Fibroblast of the aortic adventitia (primary cell): ENCODE results near the gene LRGUK. TPM values are rescaled to one million over a fixed set of nuclear protein-coding genes. Genes with fewer than 3 reads are reported as not detected.
"Not testable (repeated sequence)": the region's sequence is repeated elsewhere in the genome, so short reads cannot be mapped to it uniquely, and the experiment has no call there.

Source experiments
- DNase-seq: peaks from one replicate; pipeline ENCODE4 v3.0.0-alpha.2; 2010; ENCODE audit warnings: low read depth
- H3K4me3 ChIP-seq: 2 replicates; pipeline ENCODE4 v1.5.1; 2011; ENCODE audit warnings: low read depth, mild to moderate bottlenecking, control low read depth, low read length, moderate library complexity
- total RNA-seq: library from RNA; depleted of rRNA; stranded (reverse); fragments of >200 nt; gene quantifications from 2 replicates; pipeline ENCODE4 v1.2.3, GENCODE V29; 2012; ENCODE audit warnings: low replicate concordance
- TF ChIP-seq, protein P1 (sequence below): IDR thresholded peaks from 2 replicates; pipeline ENCODE4 v1.5.1; 2011; ENCODE audit warnings: mild to moderate bottlenecking, low read length, control low read depth, inconsistent platforms; ENCODE audit not compliant: insufficient read depth

The LRGUK gene, protein sequence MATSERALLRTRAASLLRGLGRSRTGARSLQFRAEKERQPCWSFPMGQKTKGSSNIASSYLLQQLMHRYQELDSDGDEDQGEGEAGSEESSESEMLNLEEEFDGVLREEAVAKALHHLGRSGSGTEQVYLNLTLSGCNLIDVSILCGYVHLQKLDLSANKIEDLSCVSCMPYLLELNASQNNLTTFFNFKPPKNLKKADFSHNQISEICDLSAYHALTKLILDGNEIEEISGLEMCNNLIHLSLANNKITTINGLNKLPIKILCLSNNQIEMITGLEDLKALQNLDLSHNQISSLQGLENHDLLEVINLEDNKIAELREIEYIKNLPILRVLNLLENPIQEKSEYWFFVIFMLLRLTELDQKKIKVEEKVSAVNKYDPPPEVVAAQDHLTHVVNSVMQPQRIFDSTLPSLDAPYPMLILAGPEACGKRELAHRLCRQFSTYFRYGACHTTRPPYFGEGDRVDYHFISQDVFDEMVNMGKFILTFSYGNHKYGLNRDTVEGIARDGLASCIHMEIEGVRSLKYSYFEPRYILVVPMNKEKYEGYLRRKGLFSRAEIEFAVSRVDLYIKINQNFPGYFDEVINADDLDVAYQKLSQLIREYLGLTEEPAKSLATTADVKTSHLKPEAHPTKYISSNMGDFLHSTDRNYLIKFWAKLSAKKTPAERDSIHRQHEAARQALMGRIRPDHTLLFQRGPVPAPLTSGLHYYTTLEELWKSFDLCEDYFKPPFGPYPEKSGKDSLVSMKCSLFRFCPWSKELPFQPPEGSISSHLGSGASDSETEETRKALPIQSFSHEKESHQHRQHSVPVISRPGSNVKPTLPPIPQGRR
- 0.09 and 0.82 TPM in 2 replicates for total RNA-seq

DNA sequence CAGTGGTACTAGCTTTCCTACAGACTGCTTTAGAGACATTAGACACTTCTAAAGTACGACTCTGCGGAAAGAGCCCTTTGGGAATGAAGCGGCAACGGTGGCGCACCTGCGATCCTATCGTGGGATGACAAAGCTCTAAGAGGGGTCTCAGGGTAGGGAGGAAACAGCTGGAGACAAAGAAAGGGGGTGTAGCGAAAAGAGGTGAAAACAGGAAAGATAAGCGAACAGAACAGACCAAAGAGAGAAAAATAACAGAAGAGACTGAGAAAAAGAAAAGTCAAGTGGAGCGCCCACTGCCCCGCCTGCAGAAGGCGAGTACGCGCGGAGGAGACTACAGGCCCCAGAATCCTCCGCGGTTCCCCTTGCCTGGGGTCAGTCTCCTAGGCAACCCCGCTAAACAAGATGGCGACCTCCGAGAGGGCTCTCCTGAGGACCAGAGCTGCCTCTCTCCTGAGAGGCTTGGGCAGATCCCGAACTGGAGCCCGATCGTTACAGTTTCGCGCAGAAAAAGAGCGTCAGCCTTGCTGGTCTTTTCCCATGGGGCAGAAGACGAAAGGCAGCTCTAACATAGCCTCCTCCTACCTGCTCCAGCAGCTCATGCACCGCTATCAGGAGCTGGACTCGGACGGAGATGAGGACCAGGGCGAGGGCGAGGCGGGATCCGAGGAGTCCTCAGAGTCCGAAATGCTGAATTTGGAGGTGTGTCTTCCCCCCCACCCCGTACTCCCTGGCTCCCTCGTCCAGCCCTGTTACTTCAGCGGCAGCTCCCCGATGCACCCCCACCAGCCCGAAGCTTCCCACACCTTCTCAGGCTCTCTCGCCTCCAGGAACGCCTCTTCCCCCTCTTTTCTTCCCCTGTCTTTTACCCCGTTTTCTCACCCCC is at the start of gene LRGUK:
Gene LRGUK, plus strand, starts transcription at position 375 of the 883 bp plus-strand sequence. Its CDS starts 28 bp downstream, at position 403.
- TF ChIP-seq, protein P1, sequence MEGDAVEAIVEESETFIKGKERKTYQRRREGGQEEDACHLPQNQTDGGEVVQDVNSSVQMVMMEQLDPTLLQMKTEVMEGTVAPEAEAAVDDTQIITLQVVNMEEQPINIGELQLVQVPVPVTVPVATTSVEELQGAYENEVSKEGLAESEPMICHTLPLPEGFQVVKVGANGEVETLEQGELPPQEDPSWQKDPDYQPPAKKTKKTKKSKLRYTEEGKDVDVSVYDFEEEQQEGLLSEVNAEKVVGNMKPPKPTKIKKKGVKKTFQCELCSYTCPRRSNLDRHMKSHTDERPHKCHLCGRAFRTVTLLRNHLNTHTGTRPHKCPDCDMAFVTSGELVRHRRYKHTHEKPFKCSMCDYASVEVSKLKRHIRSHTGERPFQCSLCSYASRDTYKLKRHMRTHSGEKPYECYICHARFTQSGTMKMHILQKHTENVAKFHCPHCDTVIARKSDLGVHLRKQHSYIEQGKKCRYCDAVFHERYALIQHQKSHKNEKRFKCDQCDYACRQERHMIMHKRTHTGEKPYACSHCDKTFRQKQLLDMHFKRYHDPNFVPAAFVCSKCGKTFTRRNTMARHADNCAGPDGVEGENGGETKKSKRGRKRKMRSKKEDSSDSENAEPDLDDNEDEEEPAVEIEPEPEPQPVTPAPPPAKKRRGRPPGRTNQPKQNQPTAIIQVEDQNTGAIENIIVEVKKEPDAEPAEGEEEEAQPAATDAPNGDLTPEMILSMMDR, result no peak

DNA sequence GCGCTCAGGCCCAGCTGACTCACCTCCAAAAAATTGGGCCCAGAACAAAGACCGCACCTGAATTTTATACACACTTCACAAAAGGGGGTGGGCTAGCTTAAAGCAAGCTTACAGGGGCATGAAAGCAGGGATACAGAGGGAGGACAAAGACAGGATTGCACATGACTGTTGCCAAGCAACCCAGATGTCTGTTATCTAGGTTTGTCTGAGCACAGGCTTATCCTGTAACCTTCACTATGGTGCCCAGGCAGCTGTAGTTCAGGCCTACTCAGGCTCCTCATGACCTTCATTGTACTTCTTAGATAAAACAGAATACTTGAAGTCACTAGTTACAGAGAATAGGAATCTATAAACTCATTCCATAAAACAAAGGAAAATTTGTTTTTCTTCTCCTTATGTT is 49.6 kb upstream of the LRGUK start:
- H3K4me3 ChIP-seq, DNase-seq: not testable (repeated sequence)

More for the DNA sequence above, at the start of gene LRGUK:
- peak; percentile 75 for DNase-seq
- peak within 1 kb of the TSS; percentile 88 for H3K4me3 ChIP-seq

DNA sequence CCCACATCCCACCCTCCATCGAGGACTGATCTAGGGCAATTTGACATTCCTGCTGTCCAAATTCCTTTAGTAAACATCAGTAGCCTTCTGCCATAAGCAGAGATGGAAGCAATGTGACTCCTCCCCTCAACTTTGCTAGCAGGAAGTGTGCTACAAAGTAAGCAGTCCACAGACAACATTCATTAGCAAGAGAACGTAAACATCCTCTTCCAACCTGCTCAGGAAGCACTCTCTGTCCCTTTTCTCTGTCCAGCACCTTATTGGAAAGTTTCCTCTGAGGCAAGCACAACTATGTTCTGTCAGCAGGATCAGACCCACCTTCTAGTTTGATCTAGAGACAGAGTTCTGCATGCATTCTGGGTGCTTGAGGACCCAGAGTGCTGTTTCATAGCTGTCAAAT is 48.1 kb upstream of the LRGUK start:
- TF ChIP-seq, protein P1, result no peak
- no peak for DNase-seq
- H3K4me3 ChIP-seq, result no peak overlapping the region

DNA sequence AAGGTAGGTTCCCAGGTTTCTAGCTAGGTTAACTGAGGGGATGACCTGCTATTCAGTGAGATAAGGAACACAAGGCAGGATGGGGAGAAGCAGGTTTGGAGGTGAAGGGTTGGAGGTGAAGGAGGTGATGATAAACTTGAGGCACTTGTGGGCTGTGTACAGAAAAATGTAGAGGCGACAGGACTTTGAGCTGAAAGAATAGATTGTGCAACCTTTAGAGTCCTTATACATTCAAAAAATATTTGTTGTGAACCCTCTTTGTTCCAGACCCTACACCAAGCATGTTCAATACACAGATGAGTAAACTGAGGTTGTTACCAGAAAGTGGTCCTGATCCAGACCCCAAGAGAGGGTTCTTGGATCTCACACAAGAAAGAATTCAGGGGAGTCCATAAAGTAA is 45.4 kb upstream of the LRGUK start:
- DNase-seq, result no peak
- TF ChIP-seq, protein P1, result no peak
- H3K4me3 ChIP-seq, result no peak overlapping the region

DNA sequence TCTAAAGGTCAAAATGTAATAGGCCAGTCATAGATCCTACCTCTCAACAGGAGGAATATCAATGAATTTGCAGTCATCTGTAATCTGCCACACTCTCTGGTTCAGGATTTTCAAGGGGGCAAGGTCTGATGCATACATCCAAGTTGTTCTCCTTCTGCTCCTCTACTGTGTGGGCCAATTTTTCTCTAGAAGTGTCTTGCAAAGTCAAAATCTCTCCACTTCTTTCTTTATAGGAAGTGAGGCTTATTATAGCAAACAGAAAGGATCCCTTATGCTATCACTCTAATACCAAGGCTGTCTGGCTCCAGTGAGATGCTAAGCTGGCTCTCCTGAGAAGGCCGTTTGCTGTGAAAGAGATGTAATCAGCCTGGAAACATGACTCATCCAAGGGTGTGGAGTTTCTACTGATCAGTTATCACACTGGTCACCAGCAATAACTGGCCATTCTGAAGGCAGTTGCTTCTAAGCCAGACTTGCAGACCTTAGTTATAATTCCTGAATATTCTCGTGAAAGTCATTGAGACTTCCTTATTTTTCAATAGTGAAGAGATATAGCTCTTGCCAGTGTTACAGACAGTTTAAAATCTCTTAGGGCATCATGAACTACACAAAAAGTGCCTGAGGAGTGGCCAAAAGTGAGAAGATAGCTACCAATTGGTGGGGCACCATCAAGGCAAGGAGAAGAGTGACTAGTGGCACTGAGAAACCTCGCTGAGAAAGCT is 43.2 kb upstream of the LRGUK start:
- TF ChIP-seq, protein P1, result no peak
- DNase-seq, result peak; percentile 64

DNA sequence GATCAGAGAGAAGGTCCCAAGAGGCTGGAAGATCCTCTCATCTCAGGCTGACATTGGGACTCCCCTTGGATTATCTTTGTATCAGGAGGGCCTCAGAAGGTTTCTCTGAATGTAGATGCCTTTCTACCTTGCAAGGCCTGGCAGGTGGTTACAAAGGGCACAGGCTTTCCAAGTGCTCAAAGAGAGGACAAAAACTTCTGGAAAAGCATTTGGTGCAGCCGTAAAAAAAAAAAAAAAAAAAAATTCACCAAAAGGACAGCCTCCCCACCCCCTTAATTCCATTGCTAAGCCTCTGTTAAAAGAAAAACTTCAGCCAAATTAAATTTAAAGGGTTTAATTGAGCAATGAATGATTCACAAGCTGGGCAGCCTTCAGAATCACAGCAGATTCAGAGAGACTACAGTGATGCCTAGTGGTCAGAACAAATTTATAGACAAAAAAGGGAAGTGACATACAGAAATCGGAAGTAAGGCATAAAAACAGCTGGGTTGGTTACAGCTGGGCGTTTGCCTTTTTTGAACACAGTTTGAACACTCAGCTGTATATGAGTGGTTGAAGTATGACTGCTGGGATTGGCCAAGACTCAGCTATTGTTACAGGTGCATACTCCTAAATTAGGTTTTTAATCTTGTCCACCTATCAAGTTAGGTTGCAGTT is 42.5 kb upstream of the LRGUK start:
- DNase-seq, result no peak
- TF ChIP-seq, protein P1, result no peak
- H3K4me3 ChIP-seq, result no peak overlapping the region

More for the DNA sequence above, 43.2 kb upstream of the LRGUK start:
- H3K4me3 ChIP-seq, result no peak overlapping the region
